H9 (cell line): ENCODE results near the gene LIMK2. TPM values are rescaled to one million over a fixed set of nuclear protein-coding genes. Genes with fewer than 3 reads are reported as not detected.

Source experiments
- DNase-seq: peaks from one replicate; pipeline ENCODE4 v3.0.0-alpha.2; 2017
- H2AFZ ChIP-seq: one replicate; pipeline ENCODE4 v1.6.1; 2013; ENCODE audit warnings: mild to moderate bottlenecking, low read length, control low read depth, moderate library complexity
- H2AK5ac ChIP-seq: 2 replicates; pipeline ENCODE4 v1.6.1; 2013; ENCODE audit warnings: low read length, control low read depth, mixed read lengths; ENCODE audit not compliant: insufficient read length
- H2BK120ac ChIP-seq: one replicate; pipeline ENCODE4 v1.6.1; 2013; ENCODE audit warnings: low read depth, mild to moderate bottlenecking, low read length, control low read depth, inconsistent platforms; ENCODE audit not compliant: poor library complexity, severe bottlenecking
- H2BK12ac ChIP-seq: 2 replicates; pipeline ENCODE4 v1.6.1; 2013; ENCODE audit warnings: low read length, control low read depth, mixed read lengths, low read depth; ENCODE audit not compliant: insufficient read length
- H2BK15ac ChIP-seq: 2 replicates; pipeline ENCODE4 v1.6.1; 2013; ENCODE audit warnings: low read depth, low read length, control low read depth
- H2BK20ac ChIP-seq: one replicate; pipeline ENCODE4 v1.6.1; 2013; ENCODE audit warnings: low read depth, mild to moderate bottlenecking, low read length, control low read depth, inconsistent platforms; ENCODE audit not compliant: poor library complexity, severe bottlenecking
- H2BK5ac ChIP-seq: 2 replicates; pipeline ENCODE4 v1.6.1; 2013; ENCODE audit warnings: low read length, control low read depth, mixed read lengths; ENCODE audit not compliant: insufficient read length
- H3K14ac ChIP-seq: 2 replicates; pipeline ENCODE4 v1.6.1; 2013; ENCODE audit warnings: low read length, control low read depth; ENCODE audit not compliant: insufficient read depth
- H3K18ac ChIP-seq: 2 replicates; pipeline ENCODE4 v1.6.1; 2013; ENCODE audit warnings: low read depth, mild to moderate bottlenecking, mixed read lengths, low read length, control low read depth; ENCODE audit not compliant: insufficient read length
- H3K23ac ChIP-seq: 2 replicates; pipeline ENCODE4 v1.6.1; 2013; ENCODE audit warnings: low read length, control low read depth, mixed read lengths, low read depth; ENCODE audit not compliant: insufficient read length
- H3K23me2 ChIP-seq: 2 replicates; pipeline ENCODE4 v1.6.1; 2013; ENCODE audit warnings: low read depth, mild to moderate bottlenecking, mixed read lengths, low read length, control low read depth; ENCODE audit not compliant: insufficient read length, poor library complexity, severe bottlenecking
- H3K27ac ChIP-seq: 2 replicates; pipeline ENCODE4 v1.5.1; 2013; ENCODE audit warnings: low read length, control low read depth, mixed read lengths, low read depth; ENCODE audit not compliant: insufficient read length
- H3K27me3 ChIP-seq: 2 replicates; pipeline ENCODE4 v1.6.1; 2013; ENCODE audit warnings: low read length, control low read depth, inconsistent platforms; ENCODE audit not compliant: insufficient read depth
- H3K4ac ChIP-seq: 2 replicates; pipeline ENCODE4 v1.6.1; 2013; ENCODE audit warnings: low read depth, mild to moderate bottlenecking, control low read depth, inconsistent platforms, low read length, moderate library complexity
- H3K4me1 ChIP-seq: 2 replicates; pipeline ENCODE4 v1.6.1; 2013; ENCODE audit warnings: low read length, control low read depth, inconsistent platforms; ENCODE audit not compliant: insufficient read depth
- H3K4me2 ChIP-seq: 2 replicates; pipeline ENCODE4 v1.6.1; 2013; ENCODE audit warnings: low read length, control low read depth, mixed read lengths; ENCODE audit not compliant: insufficient read length, insufficient read depth
- H3K56ac ChIP-seq: 2 replicates; pipeline ENCODE4 v1.6.1; 2013; ENCODE audit warnings: low read depth, mild to moderate bottlenecking, mixed read lengths, low read length, control low read depth; ENCODE audit not compliant: insufficient read length
- H3K79me1 ChIP-seq: 2 replicates; pipeline ENCODE4 v1.6.1; 2013; ENCODE audit warnings: low read depth, mild to moderate bottlenecking, moderate library complexity, low read length, control low read depth, inconsistent platforms; ENCODE audit not compliant: insufficient read depth, poor library complexity, severe bottlenecking
- H3K79me2 ChIP-seq: 2 replicates; pipeline ENCODE4 v1.6.1; 2013; ENCODE audit warnings: low read length, control low read depth, inconsistent platforms; ENCODE audit not compliant: insufficient read depth
- H3K9ac ChIP-seq: 2 replicates; pipeline ENCODE4 v1.6.1; 2013; ENCODE audit warnings: low read length, control low read depth, mixed read lengths; ENCODE audit not compliant: insufficient read length; ENCODE audit errors: extremely low read depth
- H3K9me3 ChIP-seq: one replicate; pipeline ENCODE4 v1.6.1; 2013; ENCODE audit warnings: low read depth, low read length, inconsistent platforms; ENCODE audit not compliant: control insufficient read depth
- H3T11ph ChIP-seq: one replicate; pipeline ENCODE4 v1.6.1; 2013; ENCODE audit warnings: mild to moderate bottlenecking, low read length, control low read depth, inconsistent platforms
- H4K20me1 ChIP-seq: one replicate; pipeline ENCODE4 v1.6.1; 2013; ENCODE audit not compliant: control insufficient read depth, insufficient read length, insufficient read depth
- H4K5ac ChIP-seq: 2 replicates; pipeline ENCODE4 v1.6.1; 2013; ENCODE audit warnings: low read depth, mild to moderate bottlenecking, mixed read lengths, low read length, control low read depth; ENCODE audit not compliant: insufficient read length
- H4K8ac ChIP-seq: replicated peaks from 2 replicates; pipeline ENCODE4 v1.6.1; 2013; ENCODE audit warnings: low read length, control low read depth, mixed read lengths, low read depth; ENCODE audit not compliant: insufficient read length
- H4K91ac ChIP-seq: 2 replicates; pipeline ENCODE4 v1.6.1; 2013; ENCODE audit warnings: low read depth, mild to moderate bottlenecking, moderate library complexity, mixed read lengths, low read length, control low read depth; ENCODE audit not compliant: insufficient read length
- H3K27ac Mint-ChIP-seq, 3 experiments: 2 replicates in 2 of 3; 3 replicates in 1 of 3; pipeline ENCODE4 v1.8.0; 2020 to 2021; ENCODE audit warnings: mixed read lengths in 3 of 3, mild to moderate bottlenecking in 1 of 3, moderate library complexity in 1 of 3
- H3K27me3 Mint-ChIP-seq: 2 replicates; pipeline ENCODE4 v1.8.0; 2021; ENCODE audit warnings: low read depth, mild to moderate bottlenecking, moderate library complexity, mixed read lengths
- H3K36me3 Mint-ChIP-seq, 3 experiments: 2 replicates in 2 of 3; 3 replicates in 1 of 3; pipeline ENCODE4 v1.8.0; 2020 to 2021; ENCODE audit warnings: low read depth in 3 of 3, mixed read lengths in 3 of 3; ENCODE audit not compliant: insufficient read depth in 1 of 3
- H3K4me1 Mint-ChIP-seq, 2 experiments: 2 replicates each; pipeline ENCODE4 v1.8.0; 2020; ENCODE audit warnings: mixed read lengths in 2 of 2
- H3K4me3 Mint-ChIP-seq, 2 experiments: 2 replicates in 1 of 2; 3 replicates in 1 of 2; pipeline ENCODE4 v1.8.0; 2020 to 2021; ENCODE audit warnings: mild to moderate bottlenecking in 2 of 2, mixed read lengths in 2 of 2, moderate library complexity in 1 of 2
- H3K9me3 Mint-ChIP-seq, 2 experiments: 2 replicates in 1 of 2; 3 replicates in 1 of 2; pipeline ENCODE4 v1.8.0; 2020; ENCODE audit warnings: mild to moderate bottlenecking in 2 of 2, mixed read lengths in 2 of 2, moderate library complexity in 1 of 2
- WGBS: extraction: QIAGEN DNeasy Blood & Tissue Kit; methylation state at CpG from one replicate; pipeline ENCODE4 v1.1.7; 2013; ENCODE audit warnings: missing lambda C conversion rate, low lambda C conversion rate, mixed read lengths; ENCODE audit not compliant: insufficient read length; ENCODE audit errors: extremely low coverage; 5-methylcytosine and 5-hydroxymethylcytosine counted together
- total RNA-seq: library from RNA; stranded (reverse); gene quantifications from 2 replicates; pipeline ENCODE4 v1.2.1, GENCODE V29; 2021
- TF ChIP-seq, protein P1 (sequence below): fragments of 200-600 bp; sonication (generic); conservative IDR thresholded peaks from 3 replicates; pipeline ENCODE4 v1.8.0; 2021; ENCODE audit warnings: antibody characterized with exemption, mild to moderate bottlenecking

LIMK2 gene
- total RNA-seq, 1 experiment from 2014 or later, result 51.3 TPM

DNA sequence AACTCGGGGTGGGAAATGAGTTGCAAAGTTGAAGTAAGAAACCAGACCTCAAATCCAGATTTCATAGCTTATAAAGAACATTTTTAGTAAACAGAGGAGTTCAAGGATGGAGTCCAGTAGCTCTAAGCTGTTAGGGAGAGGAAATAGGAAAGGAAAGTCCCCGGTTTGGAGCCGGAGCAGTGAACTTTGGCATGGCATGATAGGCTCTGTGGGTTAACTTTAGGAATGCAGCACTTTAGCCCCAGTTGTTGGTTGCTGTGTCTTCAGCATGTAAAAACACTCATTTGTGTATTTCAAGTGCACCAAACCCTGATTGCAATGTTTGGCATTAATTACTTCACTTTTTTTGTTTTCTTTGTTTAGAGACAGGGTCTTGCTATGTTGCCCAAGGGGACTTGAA is 88.8 kb downstream of the LIMK2 start:
- no peaks in the 10 kb centered on the region; the same call in 1 of the 2 replicates for H3K27me3 Mint-ChIP-seq
- no peaks in the 10 kb centered on the region for H3K4me1 Mint-ChIP-seq
- WGBS, result no CpG with 5 or more reads among the region's 3 CpGs
- H3K23me2 ChIP-seq, result no peaks in the 10 kb centered on the region
- H4K8ac ChIP-seq, result no peak overlapping the region
- H4K91ac ChIP-seq, result no peak overlapping the region
- no peak overlapping the region for H2BK20ac ChIP-seq
- H3K9me3 ChIP-seq, result no peaks in the 10 kb centered on the region
- no peak overlapping the region for H3K18ac ChIP-seq
- no peak overlapping the region for H3K27ac Mint-ChIP-seq
- no peak overlapping the region for H3K4ac ChIP-seq
- H3K27me3 ChIP-seq, result no peaks in the 10 kb centered on the region
- no peaks in the 10 kb centered on the region for H3K4me1 ChIP-seq
- no peak overlapping the region for H3K27ac ChIP-seq
- H3K14ac ChIP-seq, result no peak overlapping the region
- H3T11ph ChIP-seq, result no peak overlapping the region
- H3K9me3 Mint-ChIP-seq, result no peaks in the 10 kb centered on the region
- no peak overlapping the region for H2BK15ac ChIP-seq
- no peak overlapping the region for H2BK120ac ChIP-seq
- no peak for DNase-seq
- no peaks in the 10 kb centered on the region for H3K36me3 Mint-ChIP-seq
- no peak overlapping the region for H2AFZ ChIP-seq
- no peak overlapping the region for H4K5ac ChIP-seq
- no peaks in the 10 kb centered on the region for H3K79me1 ChIP-seq
- no peak overlapping the region for H3K4me2 ChIP-seq
- H3K56ac ChIP-seq, result no peak overlapping the region
- H4K20me1 ChIP-seq, result no peaks in the 10 kb centered on the region
- no peak overlapping the region for H2BK12ac ChIP-seq
- no peak overlapping the region for H3K9ac ChIP-seq
- H3K23ac ChIP-seq, result no peak overlapping the region
- H2BK5ac ChIP-seq, result no peak overlapping the region
- no peaks in the 10 kb centered on the region for H3K79me2 ChIP-seq
- H3K4me3 Mint-ChIP-seq, result no peak overlapping the region
- TF ChIP-seq, protein P1, sequence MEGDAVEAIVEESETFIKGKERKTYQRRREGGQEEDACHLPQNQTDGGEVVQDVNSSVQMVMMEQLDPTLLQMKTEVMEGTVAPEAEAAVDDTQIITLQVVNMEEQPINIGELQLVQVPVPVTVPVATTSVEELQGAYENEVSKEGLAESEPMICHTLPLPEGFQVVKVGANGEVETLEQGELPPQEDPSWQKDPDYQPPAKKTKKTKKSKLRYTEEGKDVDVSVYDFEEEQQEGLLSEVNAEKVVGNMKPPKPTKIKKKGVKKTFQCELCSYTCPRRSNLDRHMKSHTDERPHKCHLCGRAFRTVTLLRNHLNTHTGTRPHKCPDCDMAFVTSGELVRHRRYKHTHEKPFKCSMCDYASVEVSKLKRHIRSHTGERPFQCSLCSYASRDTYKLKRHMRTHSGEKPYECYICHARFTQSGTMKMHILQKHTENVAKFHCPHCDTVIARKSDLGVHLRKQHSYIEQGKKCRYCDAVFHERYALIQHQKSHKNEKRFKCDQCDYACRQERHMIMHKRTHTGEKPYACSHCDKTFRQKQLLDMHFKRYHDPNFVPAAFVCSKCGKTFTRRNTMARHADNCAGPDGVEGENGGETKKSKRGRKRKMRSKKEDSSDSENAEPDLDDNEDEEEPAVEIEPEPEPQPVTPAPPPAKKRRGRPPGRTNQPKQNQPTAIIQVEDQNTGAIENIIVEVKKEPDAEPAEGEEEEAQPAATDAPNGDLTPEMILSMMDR, result no peak
- H2AK5ac ChIP-seq, result no peak overlapping the region
